ENCODE results near the gene CPVL. TPM values are rescaled to one million over a fixed set of nuclear protein-coding genes. Genes with fewer than 3 reads are reported as not detected.

The CPVL gene
- total RNA-seq, 5 donors from 2014 or later (not counting 1 experiment from before 2014, with no cell fraction given), result 0.47 to 1.6 (median 0.66) TPM

GRCh38 chr7:28986028-28986764 lies 160.1 kb downstream of the CPVL start:
- no peak overlapping the region for H3K27ac ChIP-seq (ENCODE audit: low read length)
- ATAC-seq (replicated peaks in 1 of 4) (no peak), DNase-seq (no peak)
- Mint-ChIP-seq H3K27me3 (peaks cover 10 to 19% of the 10 kb centered on the region in 2 donors), H3K9me3 (no peaks in the 10 kb centered on the region), H3K27ac (peak overlapping the region in 1 of 2 donors; percentile 10), H3K36me3 (no peaks in the 10 kb centered on the region), H3K4me1 (no peaks in the 10 kb centered on the region), H3K4me3 (no peak overlapping the region)
- H3K36me3 ChIP-seq (ENCODE audit: control insufficient read depth in 2 of 2, extremely low read depth in 1 of 2, insufficient read depth in 1 of 2, low read length in 1 of 2), result no peaks in the 10 kb centered on the region
- H3K4me1 ChIP-seq (ENCODE audit: control insufficient read depth in 1 of 2, extremely low read depth in 1 of 2, insufficient read depth in 2 of 2, low read length in 2 of 2), result no peaks in the 10 kb centered on the region
- no peak overlapping the region for H3K4me3 ChIP-seq (ENCODE audit: control insufficient read depth in 1 of 2, extremely low read depth in 1 of 2, low read length in 1 of 2)
- no peaks in the 10 kb centered on the region for H3K27me3 ChIP-seq (replicated peaks in 1 of 2; ENCODE audit: control insufficient read depth in 2 of 2, extremely low read depth in 1 of 2, insufficient read depth in 2 of 2, low read length in 1 of 2)
- ChIA-PET POLR2A (no interaction called here), CTCF (no interaction called here)
- no peaks in the 10 kb centered on the region for H3K9me3 ChIP-seq
- 71% methylated on average over 8 of the region's 11 CpGs for WGBS (ENCODE audit: insufficient coverage)

- Histone ChIP-seq H3K4me3 (ENCODE audit: control insufficient read depth in 1 of 2, extremely low read depth in 1 of 2, low read length in 1 of 2) (no peak overlapping the region), H3K36me3 (ENCODE audit: control insufficient read depth in 2 of 2, extremely low read depth in 1 of 2, insufficient read depth in 1 of 2, low read length in 1 of 2) (no peaks in the 10 kb centered on the region), H3K9me3 (no peaks in the 10 kb centered on the region), H3K27ac (ENCODE audit: low read length) (no peak overlapping the region), H3K4me1 (ENCODE audit: control insufficient read depth in 1 of 2, extremely low read depth in 1 of 2, insufficient read depth in 2 of 2, low read length in 2 of 2) (no peaks in the 10 kb centered on the region), H3K27me3 (replicated peaks in 1 of 2; ENCODE audit: control insufficient read depth in 2 of 2, extremely low read depth in 1 of 2, insufficient read depth in 2 of 2, low read length in 1 of 2) (no peaks in the 10 kb centered on the region)
- no peaks in the 10 kb centered on the region for H3K4me1 Mint-ChIP-seq
- ATAC-seq (replicated peaks in 1 of 4) (no peak), DNase-seq (no peak)
- peaks cover 14 to 30% of the 10 kb centered on the region in 2 donors for H3K27me3 Mint-ChIP-seq
- H3K36me3 Mint-ChIP-seq, result no peaks in the 10 kb centered on the region
- CTCF ChIA-PET, result interaction anchor here in 1 of 2 donors (0.5 kb wide), 1 partner anchor 26 kb away, joined by 9 read pairs; the partner anchor contains the start of gene TRIL
- WGBS (ENCODE audit: insufficient coverage), result 20% methylated on average over 1 of the region's 4 CpGs
- no peaks in the 10 kb centered on the region for H3K9me3 Mint-ChIP-seq
- no peak overlapping the region for H3K27ac Mint-ChIP-seq
- POLR2A ChIA-PET, result interaction anchor here in 1 of 2 donors (0.6 kb wide), 1 partner anchor 84 kb away, joined by 3 read pairs; no protein-coding TSS in a partner anchor
- no peak overlapping the region for H3K4me3 Mint-ChIP-seq
Measured at GRCh38 chr7:28984631-28985030, 161.7 kb downstream of the CPVL start.

GRCh38 chr7:28984217-28984616 lies 162.1 kb downstream of the CPVL start:
- Histone ChIP-seq H3K36me3 (ENCODE audit: control insufficient read depth in 2 of 2, extremely low read depth in 1 of 2, insufficient read depth in 1 of 2, low read length in 1 of 2) (no peaks in the 10 kb centered on the region), H3K27ac (ENCODE audit: low read length) (no peak overlapping the region), H3K27me3 (replicated peaks in 1 of 2; ENCODE audit: control insufficient read depth in 2 of 2, extremely low read depth in 1 of 2, insufficient read depth in 2 of 2, low read length in 1 of 2) (no peaks in the 10 kb centered on the region), H3K4me1 (ENCODE audit: control insufficient read depth in 1 of 2, extremely low read depth in 1 of 2, insufficient read depth in 2 of 2, low read length in 2 of 2) (no peaks in the 10 kb centered on the region), H3K4me3 (ENCODE audit: control insufficient read depth in 1 of 2, extremely low read depth in 1 of 2, low read length in 1 of 2) (no peak overlapping the region), H3K9me3 (no peaks in the 10 kb centered on the region)
- Mint-ChIP-seq H3K27me3 (peaks cover 11 to 30% of the 10 kb centered on the region in 2 donors), H3K27ac (no peak overlapping the region), H3K4me1 (no peaks in the 10 kb centered on the region), H3K36me3 (no peaks in the 10 kb centered on the region), H3K4me3 (no peak overlapping the region), H3K9me3 (no peaks in the 10 kb centered on the region)
- ChIA-PET CTCF (interaction anchor here in 1 of 2 donors (0.5 kb wide), 1 partner anchor 26 kb away, joined by 9 read pairs; the partner anchor contains the start of gene TRIL), POLR2A (interaction anchor here in 1 of 2 donors (0.6 kb wide), 1 partner anchor 85 kb away, joined by 3 read pairs; no protein-coding TSS in a partner anchor)
- ATAC-seq (replicated peaks in 1 of 4) (no peak), DNase-seq (no peak)

GRCh38 chr7:28983396-28984190 lies 162.7 kb downstream of the CPVL start:
- no peaks in the 10 kb centered on the region for H3K4me1 Mint-ChIP-seq
- Histone ChIP-seq H3K4me3 (ENCODE audit: control insufficient read depth in 1 of 2, extremely low read depth in 1 of 2, low read length in 1 of 2) (no peak overlapping the region), H3K36me3 (ENCODE audit: control insufficient read depth in 2 of 2, extremely low read depth in 1 of 2, insufficient read depth in 1 of 2, low read length in 1 of 2) (no peaks in the 10 kb centered on the region), H3K9me3 (no peaks in the 10 kb centered on the region), H3K27me3 (replicated peaks in 1 of 2; ENCODE audit: control insufficient read depth in 2 of 2, extremely low read depth in 1 of 2, insufficient read depth in 2 of 2, low read length in 1 of 2) (no peaks in the 10 kb centered on the region), H3K27ac (ENCODE audit: low read length) (no peak overlapping the region), H3K4me1 (ENCODE audit: control insufficient read depth in 1 of 2, extremely low read depth in 1 of 2, insufficient read depth in 2 of 2, low read length in 2 of 2) (no peaks in the 10 kb centered on the region)
- CTCF ChIA-PET, result interaction anchor here in 1 of 2 donors (0.5 kb wide), 1 partner anchor 25 kb away, joined by 9 read pairs; the partner anchor contains the start of gene TRIL
- no peaks in the 10 kb centered on the region for H3K9me3 Mint-ChIP-seq
- peaks cover 8 to 25% of the 10 kb centered on the region in 2 donors for H3K27me3 Mint-ChIP-seq
- H3K36me3 Mint-ChIP-seq, result no peaks in the 10 kb centered on the region
- WGBS (ENCODE audit: insufficient coverage), result no CpG with 5 or more reads among the region's 4 CpGs
- POLR2A ChIA-PET, result no interaction called here
- H3K4me3 Mint-ChIP-seq, result no peak overlapping the region
- H3K27ac Mint-ChIP-seq, result no peak overlapping the region
- ATAC-seq (replicated peaks in 1 of 4) (no peak), DNase-seq (no peak)

GRCh38 chr7:28981161-28981465 lies 165.2 kb downstream of the CPVL start:
- POLR2A ChIA-PET, result no interaction called here
- H3K4me1 ChIP-seq (ENCODE audit: control insufficient read depth in 1 of 2, extremely low read depth in 1 of 2, insufficient read depth in 2 of 2, low read length in 2 of 2), result no peaks in the 10 kb centered on the region
- H3K27me3 ChIP-seq (replicated peaks in 1 of 2; ENCODE audit: control insufficient read depth in 2 of 2, extremely low read depth in 1 of 2, insufficient read depth in 2 of 2, low read length in 1 of 2), result no peaks in the 10 kb centered on the region
- WGBS (ENCODE audit: insufficient coverage), result no CpG with 5 or more reads among the region's 4 CpGs
- H3K27ac ChIP-seq (ENCODE audit: low read length), result no peak overlapping the region
- no peak overlapping the region for H3K4me3 ChIP-seq (ENCODE audit: control insufficient read depth in 1 of 2, extremely low read depth in 1 of 2, low read length in 1 of 2)
- H3K4me3 Mint-ChIP-seq, result no peak overlapping the region
- H3K36me3 Mint-ChIP-seq, result no peaks in the 10 kb centered on the region
- CTCF ChIA-PET, result no interaction called here
- peaks cover 6 to 20% of the 10 kb centered on the region in 2 donors for H3K27me3 Mint-ChIP-seq
- DNase-seq (no peak), ATAC-seq (replicated peaks in 1 of 4) (no peak)
- H3K27ac Mint-ChIP-seq, result no peak overlapping the region
- H3K36me3 ChIP-seq (ENCODE audit: control insufficient read depth in 2 of 2, extremely low read depth in 1 of 2, insufficient read depth in 1 of 2, low read length in 1 of 2), result no peaks in the 10 kb centered on the region
- H3K9me3 Mint-ChIP-seq, result no peaks in the 10 kb centered on the region
- H3K4me1 Mint-ChIP-seq, result no peaks in the 10 kb centered on the region
- no peaks in the 10 kb centered on the region for H3K9me3 ChIP-seq

GRCh38 chr7:28980451-28981160 lies 165.7 kb downstream of the CPVL start:
- ATAC-seq (replicated peaks in 1 of 4) (no peak), DNase-seq (no peak)
- Mint-ChIP-seq H3K4me3 (no peak overlapping the region), H3K27me3 (peaks cover 6 to 22% of the 10 kb centered on the region in 2 donors), H3K9me3 (no peaks in the 10 kb centered on the region), H3K36me3 (no peaks in the 10 kb centered on the region), H3K4me1 (no peaks in the 10 kb centered on the region), H3K27ac (no peak overlapping the region)
- Histone ChIP-seq H3K4me1 (ENCODE audit: control insufficient read depth in 1 of 2, extremely low read depth in 1 of 2, insufficient read depth in 2 of 2, low read length in 2 of 2) (no peaks in the 10 kb centered on the region), H3K27ac (ENCODE audit: low read length) (no peak overlapping the region), H3K27me3 (replicated peaks in 1 of 2; ENCODE audit: control insufficient read depth in 2 of 2, extremely low read depth in 1 of 2, insufficient read depth in 2 of 2, low read length in 1 of 2) (no peaks in the 10 kb centered on the region), H3K4me3 (ENCODE audit: control insufficient read depth in 1 of 2, extremely low read depth in 1 of 2, low read length in 1 of 2) (no peak overlapping the region), H3K9me3 (no peaks in the 10 kb centered on the region), H3K36me3 (ENCODE audit: control insufficient read depth in 2 of 2, extremely low read depth in 1 of 2, insufficient read depth in 1 of 2, low read length in 1 of 2) (no peaks in the 10 kb centered on the region)
- ChIA-PET CTCF (interaction anchor here in 1 of 2 donors (0.5 kb wide), 1 partner anchor 245 kb away, joined by 3 read pairs; no protein-coding TSS in a partner anchor), POLR2A (no interaction called here)
- WGBS (ENCODE audit: insufficient coverage), result 73% methylated on average over 5 of the region's 8 CpGs
